K562 (cell line): ENCODE data around the gene MED17. TPM values are rescaled to one million over a fixed set of nuclear protein-coding genes. Genes with fewer than 3 reads are reported as not detected.

ENCODE experiments used
- ATAC-seq: fragments of 200-7000 bp; cut with Tn5 transposase; 3 replicates; pipeline ENCODE4 v1.9.1; 2020; ENCODE audit warnings: moderate library complexity
- BruUV-seq: library from RNA; stranded (reverse); fragments of 400-500 nt; replicated peaks from 2 replicates; lab custom pipeline; 2021; lab: Mats Ljungman, UMichigan
- CTCF ChIA-PET: fragments of 300-600 bp; formaldehyde crosslinking; extraction: SDS; loops from one replicate; lab custom pipeline; 2021; ENCODE audit warnings: low intra/inter-chr PET ratio; lab: Yijun Ruan, JAX
- POLR2A ChIA-PET: fragments of 300-600, 350-650 bp; sonication (Branson Sonifier 250); formaldehyde crosslinking; extraction: SDS; loops from one replicate; lab custom pipeline; 2021; ENCODE audit warnings: antibody characterized with exemption, inconsistent platforms; lab: Yijun Ruan, JAX
- DNase-seq, 4 experiments: peaks; one replicate each; pipeline versions ENCODE4 v3.0.0 to v3.0.0-alpha.2; 2011 to 2018; ENCODE audit warnings: low spot score in 3 of 4, mixed read lengths in 3 of 4; ENCODE audit errors: extremely low read depth in 1 of 4
- FAIRE-seq: peaks from 2 replicates; lab custom pipeline; 2011; peaks lifted over from hg19 to GRCh38; lab: Jason Lieb, UNC
- H2AFZ ChIP-seq: 2 replicates; pipeline ENCODE4 v1.6.0; 2011; ENCODE audit warnings: low read depth, low read length, control low read depth, inconsistent platforms
- H3K27ac ChIP-seq: fragments of 200-600 bp; 3 replicates; pipeline ENCODE4 v1.8.0; 2011; ENCODE audit warnings: low read depth, mild to moderate bottlenecking, control low read depth, inconsistent platforms, low read length, moderate library complexity, mixed read lengths; ENCODE audit errors: extremely low read depth
- H3K27me3 ChIP-seq, 2 experiments: fragments of 300-600 bp in 1 of 2; 2 replicates in 1 of 2; 3 replicates in 1 of 2; pipeline versions ENCODE4 v1.6.0 to v1.8.0; 2011; ENCODE audit warnings: inconsistent platforms in 2 of 2, low read length in 2 of 2, mild to moderate bottlenecking in 1 of 2, mixed read lengths in 1 of 2, moderate library complexity in 1 of 2; ENCODE audit not compliant: control insufficient read depth in 2 of 2, insufficient read depth in 2 of 2
- H3K36me3 ChIP-seq: fragments of 300-600 bp; 3 replicates; pipeline ENCODE4 v1.8.0; 2011; ENCODE audit warnings: mild to moderate bottlenecking, low read length, inconsistent platforms; ENCODE audit not compliant: control insufficient read depth, insufficient read depth
- H3K4me1 ChIP-seq, 2 experiments: fragments of 200-600 bp in 1 of 2; replicated peaks in 1 of 2; 2 replicates in 1 of 2; 3 replicates in 1 of 2; pipeline versions ENCODE4 v1.5.1 to v1.8.0; 2011; ENCODE audit warnings: inconsistent platforms in 2 of 2, low read length in 2 of 2, mild to moderate bottlenecking in 1 of 2, mixed read lengths in 1 of 2, moderate library complexity in 1 of 2; ENCODE audit not compliant: control insufficient read depth in 2 of 2, insufficient read depth in 2 of 2
- H3K4me2 ChIP-seq: 2 replicates; pipeline ENCODE4 v1.6.1; 2011; ENCODE audit warnings: low read length, control low read depth, inconsistent platforms, mixed read lengths; ENCODE audit not compliant: insufficient read depth
- H3K4me3 ChIP-seq: fragments of 200-600 bp; sonication (generic), shearing (Covaris generic); 2 replicates; pipeline ENCODE4 v1.5.1; 2016; ENCODE audit warnings: control low read depth, inconsistent platforms
- H3K79me2 ChIP-seq: fragments of 200-600 bp; 3 replicates; pipeline ENCODE4 v1.8.0; 2011; ENCODE audit warnings: low read length, inconsistent platforms; ENCODE audit not compliant: control insufficient read depth, insufficient read depth
- H3K9ac ChIP-seq, 2 experiments: 2 replicates each; pipeline versions ENCODE4 v1.6.0 to v1.6.1; 2011; ENCODE audit warnings: low read depth in 2 of 2, low read length in 2 of 2, control low read depth in 1 of 2, inconsistent platforms in 1 of 2, mild to moderate bottlenecking in 1 of 2, mixed read lengths in 1 of 2; ENCODE audit not compliant: insufficient read depth in 1 of 2
- H3K9me1 ChIP-seq: one replicate; pipeline ENCODE4 v1.6.0; 2011; ENCODE audit warnings: inconsistent platforms, mild to moderate bottlenecking, low read length, moderate library complexity; ENCODE audit not compliant: control insufficient read depth, insufficient read depth
- H3K9me3 ChIP-seq: replicated peaks from 2 replicates; pipeline ENCODE4 v1.5.1; 2011; ENCODE audit warnings: low read depth, low read length, inconsistent platforms; ENCODE audit not compliant: control insufficient read depth, insufficient read depth
- H4K20me1 ChIP-seq: replicated peaks from 2 replicates; pipeline ENCODE4 v1.6.1; 2011; ENCODE audit warnings: low read length, inconsistent platforms, mixed read lengths; ENCODE audit not compliant: control insufficient read depth, insufficient read depth
- ATF1 ChIP-seq, 2 experiments: fragments of 450-650 bp in 1 of 2; IDR thresholded peaks; 2 replicates each; pipeline ENCODE4 v1.6.1; 2016; ENCODE audit warnings: missing compliant biosample characterization in 1 of 2, missing genetic modification characterization in 1 of 2
- CBX5 ChIP-seq: IDR thresholded peaks from 2 replicates; pipeline ENCODE4 v1.6.1; 2014; ENCODE audit warnings: low read depth, borderline replicate concordance
- CREB1 ChIP-seq, 2 experiments: sonication (generic) in 1 of 2; formaldehyde crosslinking in 1 of 2; IDR thresholded peaks; 2 replicates each; pipeline versions ENCODE4 v1.6.1 to v1.8.0; 2012 to 2022; ENCODE audit warnings: inconsistent platforms in 1 of 2, mild to moderate bottlenecking in 1 of 2, missing genetic modification reagents in 1 of 2, moderate library complexity in 1 of 2
- CREM ChIP-seq: IDR thresholded peaks from 2 replicates; pipeline ENCODE4 v1.6.1; 2014; ENCODE audit warnings: antibody characterized with exemption, low read depth
- ZNF274 ChIP-seq: IDR thresholded peaks from 2 replicates; pipeline ENCODE4 v1.6.1; 2011; ENCODE audit warnings: low read depth, mild to moderate bottlenecking, low read length, moderate library complexity, borderline replicate concordance
- WGBS: fragments of 100-300 bp; shearing (Covaris generic); methylation state at CpG from one replicate; pipeline ENCODE4 v1.1.6; 2016; ENCODE audit warnings: low coverage, mixed read lengths; ENCODE audit not compliant: insufficient coverage; ENCODE audit errors: missing lambda C conversion rate; 5-methylcytosine and 5-hydroxymethylcytosine counted together
- in situ Hi-C: fragments of 300-500 bp; cut with MboI; formaldehyde crosslinking; loops from 4 replicates; pipeline ENCODE4 v1.15.0; 2018; ENCODE audit warnings: inconsistent platforms, mixed read lengths
- intact Hi-C: fragments of 100-400 bp; cut with micrococcal nuclease; formaldehyde crosslinking; loops from 2 replicates; pipeline ENCODE4 v1.14.2; 2022
- polyA plus RNA-seq, 8 experiments: library from polyadenylated mRNA; depleted of rRNA in 4 of 8; stranded (reverse) in 5 of 8; unstranded in 3 of 8; fragments of >200 nt; fragmentation: Nextera tagmentation in 2 of 8; fragmentation: Illumina TruSeq in 1 of 8; extraction: Ambion mirVana in 2 of 8; extraction: Trizol in 1 of 8; gene quantifications; 2 replicates each; pipeline versions ENCODE4 v1.2.1 to v1.2.3, GENCODE V29; 2011 to 2014; ENCODE audit warnings: inconsistent platforms in 1 of 8, missing spikeins in 1 of 8
- total RNA-seq, 7 experiments: library from RNA; depleted of rRNA in 6 of 7; stranded (reverse); fragments of >200 nt in 6 of 7; fragmentation: Illumina TruSeq in 2 of 7; extraction: Trizol in 2 of 7; gene quantifications; 2 replicates each; pipeline versions ENCODE4 v1.2.1 to v1.2.3, GENCODE V29; 2011 to 2021; ENCODE audit warnings: low replicate concordance in 1 of 7

MED17 gene
- total and polyA plus RNA-seq, 9 of the 15 experiments (the other 6 are each of a cell fraction or from before 2014, with no cell fraction given) = 6.7 to 34.7 (median 26.8) TPM

DNA sequence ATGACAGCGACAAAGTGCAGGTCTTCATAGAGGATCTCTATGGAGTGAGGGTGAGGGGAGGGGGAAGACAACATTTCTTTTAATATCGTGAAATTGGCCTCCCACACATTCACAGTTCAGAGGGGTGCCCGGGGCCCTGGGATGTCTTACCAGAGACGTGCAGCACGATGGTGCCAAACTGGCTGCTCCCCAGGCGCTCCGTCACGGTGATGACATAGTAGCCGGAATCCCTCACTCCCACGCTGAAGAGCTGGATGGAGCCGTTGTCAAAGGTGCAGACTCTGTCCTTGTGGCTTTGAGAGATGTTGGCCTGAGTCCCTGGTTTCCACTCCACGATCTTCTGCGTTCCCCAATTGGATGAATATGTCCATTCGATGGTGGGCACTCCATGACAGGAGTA is 36.8 kb downstream of the MED17 start:
- Histone ChIP-seq H3K36me3 (no peaks in the 10 kb centered on the region), H3K4me2 (peak overlapping the region; percentile 10; the same call in 1 of the 2 replicates), H3K9me1 (no peaks in the 10 kb centered on the region), H2AFZ (no peak overlapping the region), H3K9ac (no peak overlapping the region), H4K20me1 (no peaks in the 10 kb centered on the region), H3K27me3 (peaks cover 7 to 9% of the 10 kb centered on the region in 2 experiments; a peak in 2 of 5 replicates), H3K9me3 (no peaks in the 10 kb centered on the region), H3K4me1 (peaks cover 0 to 2% of the 10 kb centered on the region in 2 experiments; a peak in 1 of 5 replicates), H3K79me2 (no peaks in the 10 kb centered on the region), H3K4me3 (no peak overlapping the region), H3K27ac (no peak overlapping the region)
- DNase-seq (peak in 1 of 4 experiments; percentile 24), ATAC-seq (peak; percentile 63), FAIRE-seq (peak; percentile 40)
- ChIA-PET POLR2A (no interaction called here), CTCF (no interaction called here)
- 5% methylated on average over 14 of the region's 14 CpGs for WGBS
- no TSS peak for BruUV-seq
- TF ChIP-seq CREM = peak; percentile 62
- no peak for TF ChIP-seq CBX5
- peak; percentile 57; the same call in 1 of the 2 replicates for TF ChIP-seq CREB1 (IDR thresholded peaks at IDR 0.05)
- no peak for TF ChIP-seq CREB1 (CRISPR knock-in tag; IDR thresholded peaks at IDR 0.05)
- no peak for TF ChIP-seq ATF1 (CRISPR knock-in tag; IDR thresholded peaks at IDR 0.05)
- 0 out of 2 replicates have a peak, but pooled peaks have one; percentile 14 for TF ChIP-seq ATF1 (tag; IDR thresholded peaks at IDR 0.05)
- intact Hi-C loops (no loop called here), in situ Hi-C loops (no loop called here)

DNA sequence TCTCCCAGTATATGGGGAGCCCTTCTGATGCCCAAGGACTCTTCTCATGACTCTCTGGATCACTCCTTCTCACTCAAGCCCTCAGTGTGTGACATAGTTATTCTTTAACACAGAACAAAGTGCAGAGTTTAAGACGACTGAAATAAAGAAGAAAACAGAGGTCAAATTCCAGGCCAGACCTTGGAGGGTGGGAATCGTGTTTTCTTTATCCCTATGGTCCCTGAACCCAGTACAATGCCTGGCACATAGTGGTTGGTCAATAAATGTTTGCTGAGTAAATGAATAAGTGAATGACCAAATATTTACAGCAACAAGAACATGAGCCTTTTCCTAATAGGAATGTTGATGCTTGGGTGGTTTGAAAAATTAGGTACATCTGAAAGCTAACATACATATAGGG is 37.5 kb downstream of the MED17 start:
- Histone ChIP-seq H3K79me2 (no peaks in the 10 kb centered on the region), H3K4me2 (no peak overlapping the region), H3K27me3 (peaks cover 9 to 10% of the 10 kb centered on the region in 2 experiments; a peak in 2 of 5 replicates), H3K9ac (no peak overlapping the region), H2AFZ (no peak overlapping the region), H3K36me3 (no peaks in the 10 kb centered on the region), H3K4me1 (peaks cover 0 to 2% of the 10 kb centered on the region in 2 experiments; a peak in 1 of 5 replicates), H3K9me3 (no peaks in the 10 kb centered on the region), H3K9me1 (no peaks in the 10 kb centered on the region), H3K4me3 (no peak overlapping the region), H3K27ac (no peak overlapping the region), H4K20me1 (no peaks in the 10 kb centered on the region)
- FAIRE-seq (no peak), DNase-seq (no peak), ATAC-seq (peak; percentile 12; the same call in 2 of the 3 replicates)
- TF ChIP-seq ZNF274 = no peak
- POLR2A ChIA-PET = interaction anchor here (0.6 kb wide), 2 partner anchors 142 to 472 kb away, joined by 3 to 4 read pairs; no protein-coding TSS in a partner anchor
- CTCF ChIA-PET = no interaction called here
- WGBS = 0% methylated on average over 2 of the region's 2 CpGs
- intact Hi-C loops (no loop called here), in situ Hi-C loops (no loop called here)
- BruUV-seq = no TSS peak
